Measurements from ENCODE around the gene TMEM185B. TPM values are rescaled to one million over a fixed set of nuclear protein-coding genes. Genes with fewer than 3 reads are reported as not detected.
"Not testable (repeated sequence)": the region's sequence is repeated elsewhere in the genome, so short reads cannot be mapped to it uniquely, and the experiment has no call there.

Gene TMEM185B
- total RNA-seq, 2 donors from 2014 or later: 24.0 to 36.0 TPM

DNA sequence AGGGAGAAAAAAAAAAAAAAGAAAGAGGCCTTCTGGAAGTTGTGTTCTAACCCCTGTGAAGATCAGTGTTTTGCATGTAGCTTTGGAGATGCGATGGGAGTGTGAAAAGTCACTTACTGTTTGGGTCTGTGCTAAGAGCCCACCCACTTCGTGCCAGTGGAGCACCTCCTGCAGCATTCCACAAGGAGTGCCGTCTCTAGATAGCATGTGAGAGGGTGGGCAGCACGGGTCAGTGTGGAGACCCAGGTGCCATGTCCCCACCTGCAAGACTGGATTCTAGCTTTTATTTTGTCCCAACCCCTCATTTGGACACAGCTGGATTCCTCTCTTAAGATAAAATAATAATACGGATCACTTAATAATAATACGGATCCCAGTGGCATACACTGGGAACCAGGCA is 12.5 kb upstream of the TMEM185B start:
- Histone ChIP-seq H3K27me3 (replicated peaks; ENCODE audit: insufficient read depth) (no peaks in the 10 kb centered on the region), H3K9me3 (no peaks in the 10 kb centered on the region), H3K36me3 (no peaks in the 10 kb centered on the region), H3K27ac (no peak overlapping the region), H3K4me1 (ENCODE audit: control insufficient read depth in 1 of 2, low read depth in 2 of 2) (peaks cover 0 to 17% of the 10 kb centered on the region in 2 donors), H3K4me3 (no peak overlapping the region)
- TF ChIP-seq, protein P1, sequence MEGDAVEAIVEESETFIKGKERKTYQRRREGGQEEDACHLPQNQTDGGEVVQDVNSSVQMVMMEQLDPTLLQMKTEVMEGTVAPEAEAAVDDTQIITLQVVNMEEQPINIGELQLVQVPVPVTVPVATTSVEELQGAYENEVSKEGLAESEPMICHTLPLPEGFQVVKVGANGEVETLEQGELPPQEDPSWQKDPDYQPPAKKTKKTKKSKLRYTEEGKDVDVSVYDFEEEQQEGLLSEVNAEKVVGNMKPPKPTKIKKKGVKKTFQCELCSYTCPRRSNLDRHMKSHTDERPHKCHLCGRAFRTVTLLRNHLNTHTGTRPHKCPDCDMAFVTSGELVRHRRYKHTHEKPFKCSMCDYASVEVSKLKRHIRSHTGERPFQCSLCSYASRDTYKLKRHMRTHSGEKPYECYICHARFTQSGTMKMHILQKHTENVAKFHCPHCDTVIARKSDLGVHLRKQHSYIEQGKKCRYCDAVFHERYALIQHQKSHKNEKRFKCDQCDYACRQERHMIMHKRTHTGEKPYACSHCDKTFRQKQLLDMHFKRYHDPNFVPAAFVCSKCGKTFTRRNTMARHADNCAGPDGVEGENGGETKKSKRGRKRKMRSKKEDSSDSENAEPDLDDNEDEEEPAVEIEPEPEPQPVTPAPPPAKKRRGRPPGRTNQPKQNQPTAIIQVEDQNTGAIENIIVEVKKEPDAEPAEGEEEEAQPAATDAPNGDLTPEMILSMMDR (IDR thresholded peaks at IDR 0.05): no peak
- no peak for DNase-seq (ENCODE audit: low spot score)
- no peak for ATAC-seq (ENCODE audit: insufficient number of reproducible peaks, low FRiP score, low read depth)

DNA sequence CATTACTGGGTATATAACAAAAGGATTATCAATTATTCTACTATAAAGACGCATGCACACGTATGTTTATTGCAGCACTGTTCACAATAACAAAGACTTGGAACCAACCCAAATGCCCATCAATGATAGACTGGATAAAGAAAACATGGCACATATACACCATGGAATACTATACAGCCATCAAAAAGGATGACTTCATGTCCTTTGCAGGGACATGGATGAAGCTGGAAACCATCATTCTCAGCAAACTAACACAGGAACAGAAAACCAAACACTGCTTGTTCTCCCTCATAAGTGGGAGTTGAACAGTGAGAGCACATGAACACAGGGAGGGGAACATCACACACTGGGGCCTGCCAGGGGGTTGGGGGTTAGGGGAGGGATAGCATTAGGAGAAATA is 12.0 kb upstream of the TMEM185B start:
- not testable (repeated sequence) for H3K4me3 ChIP-seq; H3K27me3 ChIP-seq (replicated peaks; ENCODE audit: insufficient read depth); H3K27ac ChIP-seq; ATAC-seq (ENCODE audit: insufficient number of reproducible peaks, low FRiP score, low read depth); DNase-seq (ENCODE audit: low spot score); H3K9me3 ChIP-seq; H3K36me3 ChIP-seq
- H3K4me1 ChIP-seq (ENCODE audit: control insufficient read depth in 1 of 2, low read depth in 2 of 2): peaks cover 0 to 16% of the 10 kb centered on the region in 2 donors

DNA sequence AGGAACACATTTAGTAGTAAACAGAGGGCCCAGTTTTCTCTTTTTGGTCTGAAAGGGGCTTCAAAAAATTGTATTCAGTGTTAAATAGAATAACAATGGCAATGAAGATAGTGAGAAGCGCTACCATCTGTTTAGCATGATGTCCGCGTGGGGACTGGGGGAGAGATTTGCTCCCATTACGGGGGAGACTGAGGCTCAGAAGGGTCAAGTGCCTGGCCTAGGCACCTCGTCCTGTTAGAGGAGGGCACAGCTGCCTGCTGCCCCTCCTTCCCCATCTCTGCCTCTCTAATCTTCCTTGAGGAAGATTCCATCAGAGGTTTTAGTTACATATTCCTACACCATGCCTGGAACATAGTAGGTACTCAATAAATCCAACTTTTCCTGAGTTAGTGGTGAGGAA is 10.1 kb upstream of the TMEM185B start:
- H3K4me3 ChIP-seq: no peak overlapping the region
- peaks cover 0 to 4% of the 10 kb centered on the region in 2 donors for H3K4me1 ChIP-seq (ENCODE audit: control insufficient read depth in 1 of 2, low read depth in 2 of 2)
- DNase-seq (ENCODE audit: low spot score) (no peak), ATAC-seq (ENCODE audit: insufficient number of reproducible peaks, low FRiP score, low read depth) (no peak)
- H3K9me3 ChIP-seq: no peaks in the 10 kb centered on the region
- H3K36me3 ChIP-seq: no peaks in the 10 kb centered on the region
- H3K27me3 ChIP-seq (replicated peaks; ENCODE audit: insufficient read depth): no peaks in the 10 kb centered on the region
- H3K27ac ChIP-seq: no peak overlapping the region
- TF ChIP-seq, protein P1 (IDR thresholded peaks at IDR 0.05): no peak

DNA sequence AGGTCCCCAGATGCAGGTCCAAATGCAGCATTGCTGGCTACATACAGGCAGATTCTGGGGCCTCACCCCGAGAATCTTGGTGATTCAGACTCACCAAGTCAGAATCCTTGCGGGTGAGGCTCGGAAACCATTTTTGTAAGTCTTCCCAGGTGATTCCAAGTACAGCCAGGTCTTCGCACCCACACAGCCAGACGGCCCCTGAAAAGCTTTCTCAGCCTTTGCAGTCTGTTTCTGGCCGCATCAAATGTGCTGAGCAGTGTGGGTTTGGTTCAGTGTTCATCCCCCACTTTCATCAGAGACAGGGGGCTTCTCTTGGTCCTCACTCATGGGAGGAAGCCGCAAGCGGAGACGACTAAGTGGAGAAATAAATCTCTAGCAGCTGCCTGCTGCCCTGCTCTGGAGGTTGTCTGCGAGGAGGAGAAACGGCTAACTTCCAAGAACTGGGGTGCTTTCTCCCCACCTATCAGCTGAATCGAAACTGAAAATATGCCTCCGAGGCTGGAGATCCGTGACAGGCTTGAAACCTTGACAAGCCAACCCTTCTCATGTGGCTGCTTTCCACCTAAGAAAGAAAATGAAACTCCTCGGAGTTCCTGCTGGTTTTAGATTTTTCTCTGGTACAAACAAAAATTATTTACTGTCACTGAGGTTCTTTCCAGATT is 8.9 kb upstream of the TMEM185B start:
- Histone ChIP-seq H3K27me3 (replicated peaks; ENCODE audit: insufficient read depth) (no peaks in the 10 kb centered on the region), H3K27ac (no peak overlapping the region), H3K4me1 (ENCODE audit: control insufficient read depth in 1 of 2, low read depth in 2 of 2) (peaks cover 0 to 4% of the 10 kb centered on the region in 2 donors), H3K4me3 (peak overlapping the region; percentile 67), H3K36me3 (no peaks in the 10 kb centered on the region), H3K9me3 (no peaks in the 10 kb centered on the region)
- TF ChIP-seq, protein P1 (IDR thresholded peaks at IDR 0.05): no peak
- no peak for ATAC-seq (ENCODE audit: insufficient number of reproducible peaks, low FRiP score, low read depth)
- no peak for DNase-seq (ENCODE audit: low spot score)

DNA sequence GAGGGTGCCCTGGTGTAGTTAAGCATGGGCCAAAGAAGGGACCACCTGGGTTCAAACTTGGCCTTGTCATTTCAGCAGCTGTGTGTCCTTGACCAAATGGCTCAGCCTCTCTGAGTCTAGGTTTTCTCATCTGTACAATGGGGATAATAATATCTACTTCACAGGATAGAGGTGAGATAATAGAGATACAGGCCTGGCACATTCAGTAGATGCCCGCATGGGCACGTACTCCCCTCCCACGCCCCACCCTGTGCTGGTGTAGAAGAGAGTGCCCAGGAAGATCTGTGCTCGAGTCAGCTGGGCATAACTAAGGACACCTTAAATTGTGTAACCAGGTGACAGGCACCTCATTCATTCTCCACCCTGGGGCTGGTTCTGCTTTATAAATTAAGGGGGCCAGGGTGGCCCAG is 8.4 kb upstream of the TMEM185B start:
- Histone ChIP-seq H3K4me3 (peak overlapping the region; percentile 67), H3K9me3 (no peaks in the 10 kb centered on the region), H3K27ac (no peak overlapping the region), H3K27me3 (replicated peaks; ENCODE audit: insufficient read depth) (no peaks in the 10 kb centered on the region), H3K36me3 (no peaks in the 10 kb centered on the region), H3K4me1 (ENCODE audit: control insufficient read depth in 1 of 2, low read depth in 2 of 2) (peaks cover 0 to 4% of the 10 kb centered on the region in 2 donors)
- TF ChIP-seq, protein P1 (IDR thresholded peaks at IDR 0.05): no peak
- ATAC-seq (ENCODE audit: insufficient number of reproducible peaks, low FRiP score, low read depth): no peak
- DNase-seq (ENCODE audit: low spot score): no peak
